Loucy (cell line): Measurements from ENCODE around the gene STT3B.

Source experiments
- H2AFZ ChIP-seq: fragments of 200-600 bp; sonication (generic); 2 replicates; pipeline ENCODE4 v1.6.0; 2016; ENCODE audit warnings: antibody characterized with exemption, mild to moderate bottlenecking, low read length, moderate library complexity
- H3F3A ChIP-seq: fragments of 200-600 bp; 2 replicates; pipeline ENCODE4 v1.6.0; 2016; ENCODE audit warnings: antibody characterized with exemption, low read depth, mild to moderate bottlenecking
- H3K27me3 ChIP-seq: fragments of 200-600 bp; sonication (generic); 2 replicates; pipeline ENCODE4 v1.6.1; 2014; ENCODE audit warnings: low read length, mild to moderate bottlenecking; ENCODE audit not compliant: insufficient read depth, poor library complexity, severe bottlenecking
- H3K36me3 ChIP-seq: fragments of 200-600 bp; sonication (generic); 2 replicates; pipeline ENCODE4 v1.6.1; 2016; ENCODE audit warnings: low read length; ENCODE audit not compliant: insufficient read depth
- H3K4me1 ChIP-seq: fragments of 200-600 bp; sonication (generic); 2 replicates; pipeline ENCODE4 v1.5.1; 2014; ENCODE audit warnings: low read length, mild to moderate bottlenecking; ENCODE audit not compliant: insufficient read depth, poor library complexity, severe bottlenecking
- H3K4me2 ChIP-seq: fragments of 200-600 bp; sonication (generic); 2 replicates; pipeline ENCODE4 v1.6.0; 2014; ENCODE audit warnings: antibody characterized with exemption, low read length, low read depth, mild to moderate bottlenecking; ENCODE audit not compliant: poor library complexity, severe bottlenecking
- H3K4me3 ChIP-seq: fragments of 200-600 bp; sonication (generic); 2 replicates; pipeline ENCODE4 v1.5.1; 2014; ENCODE audit warnings: low read length, mild to moderate bottlenecking, mixed read lengths; ENCODE audit not compliant: poor library complexity, severe bottlenecking
- H3K79me2 ChIP-seq: fragments of 200-600 bp; sonication (generic); 2 replicates; pipeline ENCODE4 v1.6.1; 2014; ENCODE audit warnings: low read length; ENCODE audit not compliant: insufficient read depth
- H3K9ac ChIP-seq: fragments of 200-600 bp; sonication (generic); 2 replicates; pipeline ENCODE4 v1.6.0; 2014; ENCODE audit warnings: mild to moderate bottlenecking, low read depth, low read length, moderate library complexity; ENCODE audit not compliant: poor library complexity, severe bottlenecking
- H3K9me2 ChIP-seq: fragments of 200-600 bp; sonication (generic); replicated peaks from 2 replicates; pipeline ENCODE4 v1.6.1; 2016; ENCODE audit warnings: low read depth, low read length, mixed read lengths
- H3K9me3 ChIP-seq: fragments of 200-600 bp; sonication (generic); 2 replicates; pipeline ENCODE4 v1.6.1; 2014; ENCODE audit warnings: mild to moderate bottlenecking, antibody characterized with exemption, low read length, low read depth; ENCODE audit not compliant: insufficient read depth
- H4K20me1 ChIP-seq: fragments of 200-600 bp; sonication (generic); 2 replicates; pipeline ENCODE4 v1.6.0; 2014; ENCODE audit warnings: antibody characterized with exemption, low read length, mild to moderate bottlenecking; ENCODE audit not compliant: insufficient read depth, poor library complexity, severe bottlenecking
- EZH2phosphoT487 ChIP-seq: fragments of 200-600 bp; IDR thresholded peaks from 2 replicates; pipeline ENCODE4 v1.6.1; 2018; ENCODE audit warnings: antibody characterized with exemption, mild to moderate bottlenecking, moderate library complexity, borderline replicate concordance
- TF ChIP-seq, protein P1 (sequence below): fragments of 200-600 bp; sonication (generic); conservative IDR thresholded peaks from 2 replicates; pipeline ENCODE4 v1.5.1; 2014; ENCODE audit warnings: mild to moderate bottlenecking, antibody characterized with exemption, low read length

Gene STT3B

DNA sequence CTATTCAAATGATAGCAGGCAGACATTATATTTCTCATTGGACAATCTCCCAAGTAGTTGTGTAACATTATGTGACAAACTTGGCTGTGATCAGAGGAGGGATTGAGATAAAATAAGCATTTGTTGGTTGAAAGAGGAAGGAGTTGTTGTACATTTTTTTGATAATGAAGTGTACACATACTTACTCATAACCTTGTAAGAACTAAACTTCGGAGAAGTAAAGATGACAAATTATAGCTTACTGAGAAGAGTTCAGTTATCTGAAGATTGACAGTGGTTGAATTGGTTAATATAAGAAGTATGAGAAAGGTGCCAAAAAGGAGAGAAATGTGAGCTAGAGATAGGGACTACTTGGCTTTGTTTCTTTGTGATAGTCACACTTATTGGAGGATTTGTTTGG is 32.6 kb downstream of the STT3B start:
- Histone ChIP-seq H3K79me2 (peaks cover 100% of the 10 kb centered on the region), H3F3A (peaks cover 43% of the 10 kb centered on the region), H3K4me1 (peaks cover 90% of the 10 kb centered on the region), H3K36me3 (peaks cover 68% of the 10 kb centered on the region), H3K4me2 (peak overlapping the region; percentile 95), H3K9ac (no peak overlapping the region), H4K20me1 (peaks cover 100% of the 10 kb centered on the region), H2AFZ (no peak overlapping the region), H3K27me3 (no peaks in the 10 kb centered on the region), H3K4me3 (peak overlapping the region; percentile 69), H3K9me2 (no peaks in the 10 kb centered on the region), H3K9me3 (no peaks in the 10 kb centered on the region)
- TF ChIP-seq EZH2phosphoT487 = no peak
- TF ChIP-seq, protein P1, sequence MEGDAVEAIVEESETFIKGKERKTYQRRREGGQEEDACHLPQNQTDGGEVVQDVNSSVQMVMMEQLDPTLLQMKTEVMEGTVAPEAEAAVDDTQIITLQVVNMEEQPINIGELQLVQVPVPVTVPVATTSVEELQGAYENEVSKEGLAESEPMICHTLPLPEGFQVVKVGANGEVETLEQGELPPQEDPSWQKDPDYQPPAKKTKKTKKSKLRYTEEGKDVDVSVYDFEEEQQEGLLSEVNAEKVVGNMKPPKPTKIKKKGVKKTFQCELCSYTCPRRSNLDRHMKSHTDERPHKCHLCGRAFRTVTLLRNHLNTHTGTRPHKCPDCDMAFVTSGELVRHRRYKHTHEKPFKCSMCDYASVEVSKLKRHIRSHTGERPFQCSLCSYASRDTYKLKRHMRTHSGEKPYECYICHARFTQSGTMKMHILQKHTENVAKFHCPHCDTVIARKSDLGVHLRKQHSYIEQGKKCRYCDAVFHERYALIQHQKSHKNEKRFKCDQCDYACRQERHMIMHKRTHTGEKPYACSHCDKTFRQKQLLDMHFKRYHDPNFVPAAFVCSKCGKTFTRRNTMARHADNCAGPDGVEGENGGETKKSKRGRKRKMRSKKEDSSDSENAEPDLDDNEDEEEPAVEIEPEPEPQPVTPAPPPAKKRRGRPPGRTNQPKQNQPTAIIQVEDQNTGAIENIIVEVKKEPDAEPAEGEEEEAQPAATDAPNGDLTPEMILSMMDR = no peak

- H2AFZ ChIP-seq = no peak overlapping the region
- no peaks in the 10 kb centered on the region for H3K9me2 ChIP-seq
- no peaks in the 10 kb centered on the region for H3K9me3 ChIP-seq
- H3K9ac ChIP-seq = no peak overlapping the region
- peaks cover 75% of the 10 kb centered on the region for H3K36me3 ChIP-seq
- peaks cover 52% of the 10 kb centered on the region for H3F3A ChIP-seq
- peaks cover 97% of the 10 kb centered on the region for H4K20me1 ChIP-seq
- H3K79me2 ChIP-seq = peaks cover 97% of the 10 kb centered on the region
- H3K4me2 ChIP-seq = peak overlapping the region; percentile 95
- H3K27me3 ChIP-seq = no peaks in the 10 kb centered on the region
- no peak for TF ChIP-seq EZH2phosphoT487
- TF ChIP-seq, protein P1 = peak; percentile 84
- H3K4me3 ChIP-seq = peak overlapping the region; percentile 69
- H3K4me1 ChIP-seq = peaks cover 88% of the 10 kb centered on the region
These were observed 34.3 kb downstream of the STT3B start for GRCh38 chr3:31567036-31567435.

DNA sequence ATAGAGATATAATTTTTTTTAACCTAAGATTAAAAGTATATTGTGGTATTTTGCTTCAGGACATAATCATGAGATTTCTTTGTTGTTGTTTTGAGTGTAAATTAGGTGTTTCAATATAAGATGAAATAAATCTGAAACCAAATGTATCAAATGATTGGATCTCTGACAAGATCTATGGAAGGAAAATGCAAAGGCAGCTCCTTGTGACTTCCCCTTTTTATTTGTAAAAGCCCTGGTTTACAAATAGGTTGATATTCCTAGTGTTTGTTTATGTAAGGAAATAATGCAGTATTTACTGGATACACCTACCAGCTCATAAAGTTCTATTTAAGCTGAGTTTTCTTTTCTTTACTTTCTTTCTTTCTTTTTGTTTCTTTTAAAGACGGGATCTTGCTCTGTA is 35.9 kb downstream of the STT3B start:
- Histone ChIP-seq H3K9me2 (no peaks in the 10 kb centered on the region), H3K27me3 (no peaks in the 10 kb centered on the region), H3K36me3 (peaks cover 81% of the 10 kb centered on the region), H2AFZ (no peak overlapping the region), H3K79me2 (peaks cover 97% of the 10 kb centered on the region), H3K9me3 (no peaks in the 10 kb centered on the region), H4K20me1 (peaks cover 97% of the 10 kb centered on the region), H3K4me1 (peaks cover 86% of the 10 kb centered on the region), H3K4me2 (peak overlapping the region; percentile 95), H3F3A (peaks cover 56% of the 10 kb centered on the region), H3K9ac (no peak overlapping the region), H3K4me3 (peak overlapping the region; percentile 46)
- TF ChIP-seq, protein P1 = no peak
- no peak for TF ChIP-seq EZH2phosphoT487
